Caco-2 (cell line): ENCODE results near the gene FLCN. TPM values are rescaled to one million over a fixed set of nuclear protein-coding genes. Genes with fewer than 3 reads are reported as not detected.

ENCODE experiments used
- BruUV-seq: library from RNA; stranded (reverse); fragments of 400-500 nt; replicated peaks from 2 replicates; lab custom pipeline; 2021; lab: Mats Ljungman, UMichigan
- CTCF ChIA-PET: fragments of 300-600 bp; sonication (Branson Sonifier 250); formaldehyde crosslinking; loops from one replicate; lab custom pipeline; 2022; ENCODE audit warnings: antibody characterized with exemption; lab: Charles Lee
- POLR2A ChIA-PET: fragments of 300-600 bp; sonication (Branson Sonifier 250); formaldehyde crosslinking; loops from one replicate; lab custom pipeline; 2022; ENCODE audit warnings: antibody characterized with exemption; lab: Charles Lee
- DNase-seq, 2 experiments: peaks; one replicate each; pipeline versions ENCODE4 v3.0.0 to v3.0.0-alpha.2; 2020 to 2022
- H3K27me3 ChIP-seq: replicated peaks from 2 replicates; pipeline ENCODE4 v1.6.0; 2011; ENCODE audit warnings: low read length; ENCODE audit not compliant: control insufficient read depth, insufficient read depth
- H3K36me3 ChIP-seq: 2 replicates; pipeline ENCODE4 v1.5.1; 2011; ENCODE audit warnings: low read length; ENCODE audit not compliant: control insufficient read depth, insufficient read depth
- H3K4me1 ChIP-seq: fragments of 250-450 bp; sonication (Bioruptor Pico); 2 replicates; pipeline ENCODE4 v1.5.1; 2020; ENCODE audit warnings: mild to moderate bottlenecking
- H3K4me3 ChIP-seq: 2 replicates; pipeline ENCODE4 v1.5.1; 2011; ENCODE audit warnings: low read depth, mild to moderate bottlenecking, control low read depth, low read length
- H3K9me3 ChIP-seq: fragments of 250-450 bp; sonication (Bioruptor Pico); 2 replicates; pipeline ENCODE4 v1.5.1; 2020; ENCODE audit warnings: mild to moderate bottlenecking, moderate library complexity
- H3K27ac Mint-ChIP-seq: one replicate; pipeline ENCODE4 v1.8.0; 2022; ENCODE audit warnings: mixed read lengths; ENCODE audit not compliant: unreplicated experiment
- H3K27me3 Mint-ChIP-seq: one replicate; pipeline ENCODE4 v1.8.0; 2022; ENCODE audit warnings: mixed read lengths; ENCODE audit not compliant: insufficient read depth, unreplicated experiment
- H3K36me3 Mint-ChIP-seq: one replicate; pipeline ENCODE4 v1.8.0; 2022; ENCODE audit warnings: mild to moderate bottlenecking, mixed read lengths; ENCODE audit not compliant: insufficient read depth, unreplicated experiment
- H3K4me1 Mint-ChIP-seq: one replicate; pipeline ENCODE4 v1.8.0; 2022; ENCODE audit warnings: low read depth, mixed read lengths; ENCODE audit not compliant: unreplicated experiment
- H3K4me3 Mint-ChIP-seq: one replicate; pipeline ENCODE4 v1.8.0; 2022; ENCODE audit warnings: mild to moderate bottlenecking, moderate library complexity, mixed read lengths; ENCODE audit not compliant: unreplicated experiment
- H3K9me3 Mint-ChIP-seq: one replicate; pipeline ENCODE4 v1.8.0; 2022; ENCODE audit warnings: mixed read lengths; ENCODE audit not compliant: unreplicated experiment
- intact Hi-C: fragments of 100-400 bp; cut with micrococcal nuclease; formaldehyde crosslinking; loops from one replicate; pipeline ENCODE4 v1.10.0; 2022; ENCODE audit not compliant: unreplicated experiment
- total RNA-seq: library from RNA; stranded (reverse); gene quantifications from 2 replicates; pipeline ENCODE4 v1.2.3, GENCODE V29; 2022
- TF ChIP-seq, protein P1 (sequence below), 2 experiments: fragments of 200-600 bp in 1 of 2; IDR thresholded peaks; 1 replicate in 1 of 2; 2 replicates in 1 of 2; pipeline versions ENCODE4 v1.5.1 to v1.8.0; 2011 to 2022; ENCODE audit warnings: antibody characterized with exemption in 1 of 2, control low read depth in 1 of 2, inconsistent platforms in 1 of 2, low read depth in 1 of 2, low read length in 1 of 2, mild to moderate bottlenecking in 1 of 2, moderate library complexity in 1 of 2; ENCODE audit not compliant: insufficient read depth in 1 of 2, severe bottlenecking in 1 of 2, unreplicated experiment in 1 of 2

Gene FLCN
- total RNA-seq, 1 experiment from 2014 or later: 69.0 TPM

DNA sequence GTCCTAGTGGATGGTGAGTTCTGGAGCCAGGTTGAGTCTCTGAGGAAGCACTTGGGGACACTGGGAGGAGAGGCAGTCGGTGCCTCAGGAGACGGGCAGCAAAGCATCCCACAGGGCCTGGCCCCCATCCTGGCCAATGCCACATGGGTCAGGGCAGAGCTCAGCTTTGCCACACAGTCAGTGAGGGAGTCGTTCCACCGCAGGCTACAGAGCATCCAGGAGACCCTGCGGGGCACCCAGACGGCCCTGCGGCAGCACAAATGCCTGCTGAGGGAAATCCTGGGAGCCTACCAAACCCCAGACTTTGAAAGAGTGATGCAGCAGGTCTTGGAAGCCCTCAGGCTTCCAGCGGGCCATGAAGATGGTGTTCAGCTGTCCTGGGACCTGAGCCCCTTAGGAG is 70.5 kb downstream of the FLCN start:
- TF ChIP-seq, protein P1, sequence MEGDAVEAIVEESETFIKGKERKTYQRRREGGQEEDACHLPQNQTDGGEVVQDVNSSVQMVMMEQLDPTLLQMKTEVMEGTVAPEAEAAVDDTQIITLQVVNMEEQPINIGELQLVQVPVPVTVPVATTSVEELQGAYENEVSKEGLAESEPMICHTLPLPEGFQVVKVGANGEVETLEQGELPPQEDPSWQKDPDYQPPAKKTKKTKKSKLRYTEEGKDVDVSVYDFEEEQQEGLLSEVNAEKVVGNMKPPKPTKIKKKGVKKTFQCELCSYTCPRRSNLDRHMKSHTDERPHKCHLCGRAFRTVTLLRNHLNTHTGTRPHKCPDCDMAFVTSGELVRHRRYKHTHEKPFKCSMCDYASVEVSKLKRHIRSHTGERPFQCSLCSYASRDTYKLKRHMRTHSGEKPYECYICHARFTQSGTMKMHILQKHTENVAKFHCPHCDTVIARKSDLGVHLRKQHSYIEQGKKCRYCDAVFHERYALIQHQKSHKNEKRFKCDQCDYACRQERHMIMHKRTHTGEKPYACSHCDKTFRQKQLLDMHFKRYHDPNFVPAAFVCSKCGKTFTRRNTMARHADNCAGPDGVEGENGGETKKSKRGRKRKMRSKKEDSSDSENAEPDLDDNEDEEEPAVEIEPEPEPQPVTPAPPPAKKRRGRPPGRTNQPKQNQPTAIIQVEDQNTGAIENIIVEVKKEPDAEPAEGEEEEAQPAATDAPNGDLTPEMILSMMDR (IDR thresholded peaks at IDR 0.05; ENCODE audit: insufficient read depth in 1 of 2, low read depth in 1 of 2, low read length in 1 of 2, severe bottlenecking in 1 of 2, unreplicated experiment in 1 of 2): no peak
- no peaks in the 10 kb centered on the region for H3K4me1 ChIP-seq
- no peak overlapping the region for H3K4me3 Mint-ChIP-seq
- no TSS peak for BruUV-seq
- POLR2A ChIA-PET: no interaction called here
- no peaks in the 10 kb centered on the region for H3K9me3 ChIP-seq
- H3K4me3 ChIP-seq: no peak overlapping the region
- peaks cover 94% of the 10 kb centered on the region for H3K36me3 Mint-ChIP-seq
- no peak overlapping the region for H3K27ac Mint-ChIP-seq
- DNase-seq: no peak
- intact Hi-C loops: no loop called here
- no peaks in the 10 kb centered on the region for H3K27me3 ChIP-seq
- H3K36me3 ChIP-seq: peaks cover 9% of the 10 kb centered on the region
- H3K4me1 Mint-ChIP-seq: no peaks in the 10 kb centered on the region
- CTCF ChIA-PET: interaction anchor here (1.0 kb wide), 1 partner anchor 22 kb away, joined by 3 read pairs; no protein-coding TSS in a partner anchor
- H3K9me3 Mint-ChIP-seq: no peaks in the 10 kb centered on the region
- H3K27me3 Mint-ChIP-seq: no peaks in the 10 kb centered on the region

DNA sequence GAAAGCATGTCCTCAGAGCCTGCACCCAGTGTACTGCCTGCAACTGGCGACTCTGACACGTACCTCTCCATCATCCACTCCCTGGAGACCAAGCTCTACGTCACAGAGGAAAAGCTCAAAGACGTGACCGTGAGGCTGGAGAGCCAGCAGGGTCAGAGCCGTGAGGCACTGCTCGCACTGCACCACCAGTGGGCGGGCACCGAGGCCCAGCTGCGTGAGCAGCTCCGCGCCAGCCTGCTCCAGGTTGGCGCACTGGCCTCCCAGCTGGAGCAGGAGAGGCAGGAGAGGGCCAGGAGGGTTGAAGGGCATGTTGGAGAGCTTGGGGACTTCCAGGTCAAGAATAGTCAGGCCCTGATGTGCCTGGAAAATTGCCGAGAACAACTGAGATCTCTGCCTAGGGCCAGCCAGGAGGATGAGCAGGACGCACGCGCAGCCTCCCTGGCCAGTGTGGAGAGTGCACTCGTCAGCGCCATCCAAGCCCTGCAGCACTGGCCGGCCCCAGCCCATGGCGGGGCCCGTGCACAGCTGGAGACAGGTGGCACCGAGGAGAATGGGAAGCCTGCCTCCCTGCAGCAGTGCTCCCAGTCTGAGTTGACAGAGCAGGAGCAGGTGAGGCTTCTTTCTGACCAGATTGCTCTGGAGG is 71.2 kb downstream of the FLCN start:
- intact Hi-C loops: no loop called here
- BruUV-seq: no TSS peak
- Mint-ChIP-seq H3K36me3 (peaks cover 93% of the 10 kb centered on the region), H3K27ac (no peak overlapping the region), H3K4me3 (no peak overlapping the region), H3K27me3 (no peaks in the 10 kb centered on the region), H3K9me3 (no peaks in the 10 kb centered on the region), H3K4me1 (no peaks in the 10 kb centered on the region)
- ChIA-PET CTCF (interaction anchor here (1.0 kb wide), 1 partner anchor 22 kb away, joined by 3 read pairs; no protein-coding TSS in a partner anchor), POLR2A (no interaction called here)
- Histone ChIP-seq H3K9me3 (no peaks in the 10 kb centered on the region), H3K4me1 (no peaks in the 10 kb centered on the region), H3K4me3 (no peak overlapping the region), H3K27me3 (no peaks in the 10 kb centered on the region), H3K36me3 (peaks cover 9% of the 10 kb centered on the region)
- no peak for DNase-seq
- TF ChIP-seq, protein P1 (IDR thresholded peaks at IDR 0.05; ENCODE audit: insufficient read depth in 1 of 2, low read depth in 1 of 2, low read length in 1 of 2, severe bottlenecking in 1 of 2, unreplicated experiment in 1 of 2): no peak

DNA sequence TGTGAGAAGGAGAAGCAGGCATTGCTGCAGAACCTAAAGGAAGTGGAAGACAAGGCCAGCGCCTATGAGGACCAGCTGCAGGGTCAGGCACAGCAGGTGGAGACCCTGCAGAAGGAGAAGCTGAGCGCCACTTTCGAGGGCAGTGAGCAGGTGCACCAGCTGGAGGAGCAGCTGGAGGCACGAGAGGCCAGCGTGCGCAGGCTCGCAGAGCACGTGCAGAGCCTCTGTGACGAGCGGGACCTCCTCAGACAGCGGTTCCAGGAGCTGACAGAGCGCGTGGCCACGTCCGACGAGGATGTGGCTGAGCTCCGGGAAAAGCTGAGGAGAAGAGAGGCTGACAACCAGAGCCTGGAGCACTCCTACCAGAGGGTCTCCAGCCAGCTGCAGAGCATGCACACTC is 72.3 kb downstream of the FLCN start:
- no peak overlapping the region for H3K4me3 Mint-ChIP-seq

More for the DNA sequence above, 72.3 kb downstream of the FLCN start:
- no peak for DNase-seq
- no peaks in the 10 kb centered on the region for H3K9me3 Mint-ChIP-seq
- H3K36me3 Mint-ChIP-seq: peaks cover 93% of the 10 kb centered on the region
- intact Hi-C loops: no loop called here
- TF ChIP-seq, protein P1 (IDR thresholded peaks at IDR 0.05; ENCODE audit: insufficient read depth in 1 of 2, low read depth in 1 of 2, low read length in 1 of 2, severe bottlenecking in 1 of 2, unreplicated experiment in 1 of 2): no peak
- Histone ChIP-seq H3K27me3 (no peaks in the 10 kb centered on the region), H3K36me3 (peaks cover 10% of the 10 kb centered on the region), H3K4me1 (no peaks in the 10 kb centered on the region), H3K4me3 (no peak overlapping the region), H3K9me3 (no peaks in the 10 kb centered on the region)
- ChIA-PET CTCF (no interaction called here), POLR2A (no interaction called here)
- peak overlapping the region; percentile 23 for H3K27ac Mint-ChIP-seq
- BruUV-seq: no TSS peak
- H3K4me1 Mint-ChIP-seq: no peaks in the 10 kb centered on the region
- no peaks in the 10 kb centered on the region for H3K27me3 Mint-ChIP-seq
